Measurements from ENCODE around the gene SEMA3A.

SEMA3A gene

DNA sequence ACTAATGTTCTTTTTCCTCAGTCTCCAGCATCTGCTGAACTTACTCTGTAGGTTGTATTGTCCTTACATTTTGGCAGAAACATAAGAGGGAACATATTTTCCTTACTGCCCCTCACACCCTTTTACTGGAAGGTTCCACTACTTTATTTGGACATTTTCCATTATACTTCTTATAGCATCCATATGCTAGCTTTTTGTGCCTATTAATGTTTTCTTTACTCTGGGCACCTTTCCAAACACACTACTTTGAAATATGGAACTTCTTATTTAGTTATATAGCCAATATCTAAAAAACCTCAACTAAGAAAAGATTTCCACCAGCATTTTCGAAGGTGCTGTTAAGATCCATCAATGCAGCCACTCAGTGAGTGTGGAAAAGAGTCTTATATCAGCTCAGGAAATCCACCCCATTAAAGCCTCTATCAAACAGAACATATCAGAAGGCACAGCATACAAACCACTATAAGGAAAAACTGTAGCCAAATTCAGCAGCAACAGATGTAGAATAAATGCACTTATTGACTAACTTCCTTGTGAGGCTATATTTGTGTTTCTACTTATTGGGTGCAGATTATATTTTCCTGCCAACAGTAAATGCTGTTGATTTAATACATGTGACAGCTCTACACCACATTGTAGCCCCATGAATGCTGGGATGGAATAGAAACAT is 273.2 kb downstream of the SEMA3A start:
- DNase-seq = no peak

GRCh38 chr7:83918142-83918541 is 276.4 kb downstream of the SEMA3A start:
- DNase-seq = no peak

DNA sequence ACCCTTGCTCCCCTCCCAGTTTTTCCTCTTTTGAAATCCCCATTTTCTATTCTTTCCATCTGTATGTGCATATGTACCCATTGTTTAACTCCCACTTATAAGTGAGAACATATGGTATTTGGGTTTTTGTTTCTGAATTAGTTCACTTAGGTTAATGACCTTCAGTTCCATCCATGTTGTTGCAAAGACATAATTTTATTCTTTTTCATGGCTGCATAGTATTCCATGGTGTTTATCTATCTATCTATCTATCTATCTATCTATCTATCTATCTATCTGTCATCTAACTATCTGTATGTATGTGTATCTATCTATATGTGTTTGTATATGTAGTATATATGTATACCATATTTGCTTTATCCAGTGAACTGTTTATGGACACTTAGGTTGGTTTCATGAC is 281.4 kb downstream of the SEMA3A start:
- DNase-seq = no peak

- DNase-seq = no peak
Observed at GRCh38 chr7:83908526-83908925, 286.1 kb downstream of the SEMA3A start.
